Spleen (tissue), 11 donors: ENCODE measurements around the gene IMPDH2. TPM values are rescaled to one million over a fixed set of nuclear protein-coding genes. Genes with fewer than 3 reads are reported as not detected.

ENCODE experiments used
- DNase-seq: peaks from one replicate; pipeline ENCODE4 v3.0.0-alpha.2; 2020
- H3K27ac ChIP-seq, 8 donors: fragments of 200-600 bp; sonication (generic) in 7 of 8; 1 replicate in 4 of 8; 2 replicates in 4 of 8; pipeline versions ENCODE4 v1.5.0 to v1.8.0; 2016 to 2021; ENCODE audit warnings: inconsistent platforms in 4 of 8, mild to moderate bottlenecking in 4 of 8, moderate library complexity in 1 of 8
- H3K27me3 ChIP-seq, 7 donors: fragments of 200-600 bp; sonication (generic) in 6 of 7; replicated peaks in 1 of 7; 1 replicate in 4 of 7; 2 replicates in 3 of 7; pipeline versions ENCODE4 v1.5.0 to v1.8.0; 2016 to 2021; ENCODE audit warnings: inconsistent platforms in 3 of 7, mild to moderate bottlenecking in 1 of 7
- H3K36me3 ChIP-seq, 6 donors: fragments of 200-600 bp; sonication (generic) in 5 of 6; 1 replicate in 4 of 6; 2 replicates in 2 of 6; pipeline versions ENCODE4 v1.5.0 to v1.8.0; 2016 to 2021; ENCODE audit warnings: inconsistent platforms in 2 of 6
- H3K4me1 ChIP-seq, 6 donors: fragments of 200-600 bp; sonication (generic) in 5 of 6; 1 replicate in 3 of 6; 2 replicates in 3 of 6; pipeline versions ENCODE4 v1.5.0 to v1.8.0; 2016 to 2021; ENCODE audit warnings: inconsistent platforms in 3 of 6
- H3K4me3 ChIP-seq, 8 donors: fragments of 200-600 bp; sonication (generic) in 7 of 8; 1 replicate in 4 of 8; 2 replicates in 4 of 8; pipeline versions ENCODE4 v1.5.0 to v1.8.0; 2016 to 2021; ENCODE audit warnings: inconsistent platforms in 4 of 8, mild to moderate bottlenecking in 4 of 8, moderate library complexity in 2 of 8
- H3K9me3 ChIP-seq, 8 donors: fragments of 200-600 bp; sonication (generic) in 7 of 8; 1 replicate in 4 of 8; 2 replicates in 4 of 8; pipeline versions ENCODE4 v1.5.0 to v1.8.0; 2016 to 2021; ENCODE audit warnings: inconsistent platforms in 4 of 8
- CTCF ChIP-seq, 11 experiments: fragments of 200-600 bp in 7 of 11; fragments of 450-650 bp in 4 of 11; sonication (generic) in 4 of 11; IDR thresholded peaks in 8 of 11; conservative IDR thresholded peaks in 3 of 11; 1 replicate in 7 of 11; 2 replicates in 4 of 11; pipeline versions ENCODE4 v1.4.0 to v1.8.0; 2016 to 2021; ENCODE audit warnings: antibody characterized with exemption in 11 of 11, inconsistent platforms in 4 of 11, mild to moderate bottlenecking in 1 of 11
- POLR2A ChIP-seq, 3 donors: fragments of 450-650 bp; IDR thresholded peaks; one replicate each; pipeline ENCODE4 v1.5.1; 2017; ENCODE audit warnings: antibody characterized with exemption in 3 of 3, mild to moderate bottlenecking in 1 of 3
- POLR2AphosphoS5 ChIP-seq, 3 donors: sonication (generic); formaldehyde crosslinking; IDR thresholded peaks; one replicate each; pipeline ENCODE4 v1.5.1; 2017; ENCODE audit warnings: antibody characterized with exemption in 3 of 3
- WGBS, 5 donors: extraction: QIAGEN DNeasy Blood & Tissue Kit in 3 of 5; methylation state at CpG; one replicate each; pipeline versions ENCODE4 v1.1.5 to v1.1.7; 2013 to 2018; 5-methylcytosine and 5-hydroxymethylcytosine counted together
- intact Hi-C: fragments of 100-400 bp; cut with DNase I; formaldehyde crosslinking; loops from one replicate; pipeline ENCODE4 v1.15.0; 2023; ENCODE audit warnings: low total_unique reads
- polyA plus RNA-seq, 3 donors: library from polyadenylated mRNA; stranded (reverse); fragments of 200-250 nt; gene quantifications; one replicate each; pipeline ENCODE4 v1.2.1, GENCODE V29; 2013
- total RNA-seq, 7 donors: library from RNA; depleted of rRNA in 3 of 7; stranded (reverse); fragments of >200 nt in 3 of 7; fragmentation: NEBNext Ultra II Directional in 4 of 7; extraction: Animal tissue kit (Norgen Biotek cat#: 25700) in 4 of 7; gene quantifications; one replicate each; pipeline versions ENCODE4 v1.1.0 to v1.2.1, GENCODE V29; 2016 to 2021
- donor health status: healthy with polysubstance abuse.
- donor health status: DM: no; HTN: no; CAD: no; lungs with moderate emphysema.
- donor health status: DM: no; HTN: no; CAD: no.
- donor health status: Bipolar disorder and iron deficiency.
- donor health status: healthy.
- donor health status: DM: no; HTN: no; CAD: no.
- donor health status: DM: yes; HTN: yes; CAD: no.

IMPDH2 gene
- total and polyA plus RNA-seq, 10 donors: 84.4 to 127 (median 95.4) TPM

GRCh38 chr3:49029563-49029884, 326 bp upstream of the IMPDH2 start:
- H3K27me3 ChIP-seq: no peaks in the 10 kb centered on the region
- H3K4me3 ChIP-seq: peak overlapping the region in 7 of 8 donors; percentile 51 to 72 (median 54)
- TF ChIP-seq POLR2AphosphoS5 (IDR thresholded peaks at IDR 0.05) (no peak), CTCF (IDR thresholded peaks at IDR 0.05 in 8 of 11, conservative IDR thresholded peaks at IDR 0.05 in 3 of 11) (no peak), POLR2A (IDR thresholded peaks at IDR 0.05) (no peak)
- H3K4me1 ChIP-seq: peaks cover 8 to 53% (median 38%) of the 10 kb centered on the region in 6 donors
- H3K36me3 ChIP-seq: peaks cover 0 to 80% (median 67%) of the 10 kb centered on the region in 6 donors
- no peak for DNase-seq
- intact Hi-C loops: loop anchor here (10.0 kb wide), 1 partner anchor 75 kb away; the partner anchor contains the start of gene QARS1
- peak overlapping the region; percentile 77 to 94 (median 92) for H3K27ac ChIP-seq
- H3K9me3 ChIP-seq: no peaks in the 10 kb centered on the region
- WGBS, 5 donors: 1 to 4% (median 2%) methylated on average over 7 of the region's 7 CpGs

- H3K4me1 ChIP-seq: peaks cover 13 to 65% (median 48%) of the 10 kb centered on the region in 6 donors
- no peak for DNase-seq
- H3K27ac ChIP-seq: peak overlapping the region in 6 of 8 donors; percentile 91 to 94 (median 92)
- intact Hi-C loops: loop anchor here (10.0 kb wide), 1 partner anchor 77 kb away; the partner anchor contains the start of gene QARS1
- peaks cover 0 to 80% (median 70%) of the 10 kb centered on the region in 6 donors for H3K36me3 ChIP-seq
- peak overlapping the region in 6 of 8 donors; percentile 51 to 72 (median 58) for H3K4me3 ChIP-seq
- no peak for TF ChIP-seq POLR2A (IDR thresholded peaks at IDR 0.05)
- TF ChIP-seq POLR2AphosphoS5 (IDR thresholded peaks at IDR 0.05): no peak
- H3K9me3 ChIP-seq: no peaks in the 10 kb centered on the region
- 61 to 87% (median 78%) methylated on average over 4 of the region's 4 CpGs for WGBS, 5 donors
- H3K27me3 ChIP-seq: no peaks in the 10 kb centered on the region
These were observed 913 bp downstream of the IMPDH2 start for GRCh38 chr3:49028298-49028672.

GRCh38 chr3:49027634-49028033, 1.6 kb downstream of the IMPDH2 start:
- H3K27me3 ChIP-seq: no peaks in the 10 kb centered on the region
- H3K9me3 ChIP-seq: no peaks in the 10 kb centered on the region
- peaks cover 0 to 80% (median 65%) of the 10 kb centered on the region in 6 donors for H3K36me3 ChIP-seq
- peak overlapping the region in 3 of 8 donors; percentile 15 to 92 (median 92) for H3K27ac ChIP-seq
- DNase-seq: no peak
- intact Hi-C loops: loop anchor here (10.0 kb wide), 1 partner anchor 77 kb away; the partner anchor contains the start of gene QARS1
- H3K4me3 ChIP-seq: no peak overlapping the region
- TF ChIP-seq POLR2AphosphoS5 (IDR thresholded peaks at IDR 0.05) (peak in 2 of 3 donors; percentile 35 to 41), POLR2A (IDR thresholded peaks at IDR 0.05) (no peak), CTCF (IDR thresholded peaks at IDR 0.05 in 8 of 11, conservative IDR thresholded peaks at IDR 0.05 in 3 of 11) (no peak)
- WGBS, 5 donors: 95 to 100% (median 97%) methylated on average over 9 of the region's 9 CpGs
- H3K4me1 ChIP-seq: peaks cover 18 to 72% (median 54%) of the 10 kb centered on the region in 6 donors

GRCh38 chr3:49026536-49026935, 2.7 kb downstream of the IMPDH2 start:
- Histone ChIP-seq H3K36me3 (peaks cover 0 to 70% (median 54%) of the 10 kb centered on the region in 6 donors), H3K27me3 (no peaks in the 10 kb centered on the region), H3K4me3 (no peak overlapping the region), H3K4me1 (peaks cover 20 to 77% (median 57%) of the 10 kb centered on the region in 6 donors), H3K9me3 (no peaks in the 10 kb centered on the region), H3K27ac (peak overlapping the region in 1 of 8 donors; percentile 11)
- no peak for TF ChIP-seq POLR2A (IDR thresholded peaks at IDR 0.05)
- peak in 2 of 3 donors; percentile 16 to 31 for TF ChIP-seq POLR2AphosphoS5 (IDR thresholded peaks at IDR 0.05)
- TF ChIP-seq CTCF (IDR thresholded peaks at IDR 0.05 in 8 of 11, conservative IDR thresholded peaks at IDR 0.05 in 3 of 11): no peak
- intact Hi-C loops: loop anchor here (10.0 kb wide), 1 partner anchor 78 kb away; the partner anchor contains the start of gene QARS1
- no peak for DNase-seq
- 92 to 98% (median 94%) methylated on average over 3 of the region's 3 CpGs; no CpG with 5 or more reads in 1 of the 5 donors for WGBS, 5 donors
